ENCODE results near the gene SDCBP2.

Gene SDCBP2

GRCh38 chr20:1327827-1328679, 886 bp downstream of the SDCBP2 start:
- no peak for DNase-seq

GRCh38 chr20:1327241-1327653, 1.7 kb downstream of the SDCBP2 start:
- no peak for DNase-seq

- no peak for DNase-seq
Measured at GRCh38 chr20:1326031-1326930, 2.7 kb downstream of the SDCBP2 start.

- peak; percentile 100 for DNase-seq
Measured at GRCh38 chr20:1325173-1326030, 3.5 kb downstream of the SDCBP2 start.

GRCh38 chr20:1324598-1325172, 4.3 kb downstream of the SDCBP2 start:
- peak; percentile 26 for DNase-seq

GRCh38 chr20:1323830-1324597, 4.9 kb downstream of the SDCBP2 start:
- DNase-seq: no peak

GRCh38 chr20:1323256-1323655, 5.7 kb downstream of the SDCBP2 start:
- no peak for DNase-seq

- no peak for DNase-seq
Measured at GRCh38 chr20:1322511-1323245, 6.3 kb downstream of the SDCBP2 start.

GRCh38 chr20:1321654-1321939, 7.3 kb downstream of the SDCBP2 start:
- no peak for DNase-seq

GRCh38 chr20:1320902-1321653, 7.9 kb downstream of the SDCBP2 start:
- no peak for DNase-seq

GRCh38 chr20:1320016-1320415, 8.9 kb downstream of the SDCBP2 start:
- no peak for DNase-seq

GRCh38 chr20:1319462-1319861, 9.5 kb downstream of the SDCBP2 start:
- no peak for DNase-seq

GRCh38 chr20:1319051-1319450, 9.9 kb downstream of the SDCBP2 start:
- no peak for DNase-seq

- DNase-seq: no peak
Measured at GRCh38 chr20:1317545-1318255, 11.2 kb downstream of the SDCBP2 start.

GRCh38 chr20:1315804-1316203, 13.1 kb downstream of the SDCBP2 start:
- no peak for DNase-seq

GRCh38 chr20:1313236-1313964, 15.5 kb downstream of the SDCBP2 start:
- peak; percentile 77 for DNase-seq

- no peak for DNase-seq
Measured at GRCh38 chr20:1312904-1313235, 16.1 kb downstream of the SDCBP2 start.

- DNase-seq: no peak
Measured at GRCh38 chr20:1312308-1312707, 16.6 kb downstream of the SDCBP2 start.
